Ovary (tissue), 9 donors: ENCODE data around the gene PLCB4. TPM values are rescaled to one million over a fixed set of nuclear protein-coding genes. Genes with fewer than 3 reads are reported as not detected.

Experiments
- DNase-seq, 5 donors: peaks; one replicate each; pipeline ENCODE4 v3.0.0-alpha.2; 2019 to 2020
- H3K27ac ChIP-seq, 2 donors: fragments of 200-600 bp; one replicate each; pipeline versions ENCODE4 v1.5.1 to v1.8.0; 2019 to 2022
- H3K27me3 ChIP-seq: fragments of 200-600 bp; one replicate; pipeline ENCODE4 v1.8.0; 2022
- H3K36me3 ChIP-seq: fragments of 200-600 bp; sonication (generic); one replicate; pipeline ENCODE4 v1.5.1; 2019
- H3K4me1 ChIP-seq: one replicate; pipeline ENCODE4 v1.8.1; 2013; ENCODE audit warnings: mild to moderate bottlenecking, moderate library complexity; ENCODE audit not compliant: insufficient read depth
- H3K4me3 ChIP-seq: fragments of 200-600 bp; sonication (generic); one replicate; pipeline ENCODE4 v1.5.1; 2017
- H3K9me3 ChIP-seq, 2 donors: fragments of 200-600 bp in 1 of 2; sonication (generic) in 1 of 2; one replicate each; pipeline versions ENCODE4 v1.5.1 to v1.8.1; 2013 to 2019; ENCODE audit warnings: mild to moderate bottlenecking in 1 of 2, moderate library complexity in 1 of 2
- EP300 ChIP-seq: sonication (generic); formaldehyde crosslinking; IDR thresholded peaks from one replicate; pipeline ENCODE4 v1.6.1; 2017; ENCODE audit warnings: antibody characterized with exemption
- POLR2A ChIP-seq: fragments of 450-650 bp; IDR thresholded peaks from one replicate; pipeline ENCODE4 v1.6.1; 2017; ENCODE audit warnings: antibody characterized with exemption, mild to moderate bottlenecking, moderate library complexity
- WGBS, 3 donors: extraction: QIAGEN DNeasy Blood & Tissue Kit in 1 of 3; methylation state at CpG; one replicate each; pipeline versions ENCODE4 v1.1.5 to v1.1.7; 2013 to 2017; 5-methylcytosine and 5-hydroxymethylcytosine counted together
- intact Hi-C, 4 donors: fragments of 100-400 bp; cut with DNase I; formaldehyde crosslinking; loops; one replicate each; pipeline versions ENCODE4 v1.11.0 to v1.15.1; 2022 to 2023
- polyA plus RNA-seq, 2 donors: library from polyadenylated mRNA; stranded (reverse); fragments of 200-250 nt in 1 of 2; fragments of 350-450 nt in 1 of 2; fragmentation: Illumina TruSeq in 1 of 2; extraction: RNeasy Lipid Tissue Mini Kit (QIAGEN cat#74804) in 1 of 2; gene quantifications; one replicate each; pipeline ENCODE4 v1.2.3, GENCODE V29; 2013 to 2014
- total RNA-seq, 7 donors: library from RNA; depleted of rRNA in 2 of 7; stranded (reverse); fragments of >200 nt in 2 of 7; fragmentation: NEBNext Ultra II Directional in 3 of 7; extraction: Animal tissue kit (Norgen Biotek cat#: 25700) in 3 of 7; gene quantifications; one replicate each; pipeline versions ENCODE4 v1.1.0 to v1.2.4, GENCODE V29; 2016 to 2023
- TF ChIP-seq, protein P1 (sequence below), 3 donors: fragments of 450-650 bp in 2 of 3; fragments of 200-600 bp in 1 of 3; IDR thresholded peaks; one replicate each; pipeline versions ENCODE4 v1.5.1 to v1.8.0; 2016 to 2022; ENCODE audit warnings: antibody characterized with exemption in 3 of 3, mild to moderate bottlenecking in 1 of 3
- donor health status: DM: no; HTN: no; CAD: no; lungs with moderate emphysema.
- donor health status: DM: no; HTN: no; CAD: no.
- donor health status: Bipolar disorder and iron deficiency.
- donor health status: DM: yes; HTN: yes; CAD: no.
- donor health status: DM: no; HTN: no; CAD: no.
- donor health status: DM: yes; HTN: yes; CAD: no.

The PLCB4 gene
- total and polyA plus RNA-seq, 9 donors, result 2.8 to 11.8 (median 5.6) TPM

DNA sequence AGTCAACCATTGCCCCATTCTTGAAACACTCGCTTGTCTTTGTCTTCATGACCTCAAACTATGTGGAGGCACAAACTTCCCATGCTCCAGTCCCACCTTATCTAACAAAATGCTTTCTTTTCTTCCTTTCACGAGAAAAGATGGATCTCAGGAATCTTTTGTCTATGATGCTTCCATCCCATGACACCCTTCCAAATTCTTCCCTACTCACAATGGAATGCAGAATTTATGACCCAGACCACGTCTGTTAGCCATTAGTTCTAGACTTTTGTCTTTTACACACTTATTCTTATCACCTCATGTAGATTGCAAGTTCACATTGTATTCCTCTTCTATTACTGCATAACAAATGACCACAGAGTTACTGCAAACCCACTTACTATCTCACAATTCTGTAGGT lies 421.3 kb downstream of the PLCB4 start:
- no peak for DNase-seq
- no peak overlapping the region for H3K27ac ChIP-seq
- intact Hi-C loops, result no loop called here
- no peaks in the 10 kb centered on the region for H3K9me3 ChIP-seq
- H3K4me1 ChIP-seq, result no peaks in the 10 kb centered on the region
- H3K27me3 ChIP-seq, result no peaks in the 10 kb centered on the region
- TF ChIP-seq, protein P1, sequence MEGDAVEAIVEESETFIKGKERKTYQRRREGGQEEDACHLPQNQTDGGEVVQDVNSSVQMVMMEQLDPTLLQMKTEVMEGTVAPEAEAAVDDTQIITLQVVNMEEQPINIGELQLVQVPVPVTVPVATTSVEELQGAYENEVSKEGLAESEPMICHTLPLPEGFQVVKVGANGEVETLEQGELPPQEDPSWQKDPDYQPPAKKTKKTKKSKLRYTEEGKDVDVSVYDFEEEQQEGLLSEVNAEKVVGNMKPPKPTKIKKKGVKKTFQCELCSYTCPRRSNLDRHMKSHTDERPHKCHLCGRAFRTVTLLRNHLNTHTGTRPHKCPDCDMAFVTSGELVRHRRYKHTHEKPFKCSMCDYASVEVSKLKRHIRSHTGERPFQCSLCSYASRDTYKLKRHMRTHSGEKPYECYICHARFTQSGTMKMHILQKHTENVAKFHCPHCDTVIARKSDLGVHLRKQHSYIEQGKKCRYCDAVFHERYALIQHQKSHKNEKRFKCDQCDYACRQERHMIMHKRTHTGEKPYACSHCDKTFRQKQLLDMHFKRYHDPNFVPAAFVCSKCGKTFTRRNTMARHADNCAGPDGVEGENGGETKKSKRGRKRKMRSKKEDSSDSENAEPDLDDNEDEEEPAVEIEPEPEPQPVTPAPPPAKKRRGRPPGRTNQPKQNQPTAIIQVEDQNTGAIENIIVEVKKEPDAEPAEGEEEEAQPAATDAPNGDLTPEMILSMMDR (IDR thresholded peaks at IDR 0.05), result no peak
- TF ChIP-seq POLR2A, result no peak
- no peak for TF ChIP-seq EP300
- H3K4me3 ChIP-seq, result no peak overlapping the region
- WGBS, 3 donors, result 59 to 80% (median 75%) methylated on average over 3 of the region's 3 CpGs
- H3K36me3 ChIP-seq, result no peaks in the 10 kb centered on the region

DNA sequence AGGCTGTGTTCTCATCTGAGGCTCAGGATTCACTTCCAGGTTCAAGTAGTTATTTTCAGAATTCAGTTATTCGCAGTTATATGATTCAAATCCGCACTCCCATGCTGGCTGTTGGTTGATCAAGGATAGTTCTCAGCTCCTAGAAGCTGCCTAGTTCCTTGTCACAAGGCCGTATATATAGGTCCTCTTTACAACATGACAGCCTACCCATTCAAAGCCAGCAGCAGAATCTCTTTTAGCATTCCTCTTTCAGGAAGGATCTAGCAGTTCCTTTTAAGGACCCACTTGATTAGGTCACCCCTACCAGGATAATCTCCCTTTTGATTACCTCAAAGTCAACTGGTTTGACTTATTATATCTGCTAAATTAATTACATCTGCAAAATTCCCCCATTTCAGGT lies 421.7 kb downstream of the PLCB4 start:
- Histone ChIP-seq H3K27me3 (no peaks in the 10 kb centered on the region), H3K4me1 (peaks cover 1% of the 10 kb centered on the region), H3K4me3 (no peak overlapping the region), H3K27ac (no peak overlapping the region), H3K36me3 (no peaks in the 10 kb centered on the region), H3K9me3 (no peaks in the 10 kb centered on the region)
- TF ChIP-seq, protein P1 (IDR thresholded peaks at IDR 0.05), result no peak
- TF ChIP-seq POLR2A (no peak), EP300 (no peak)
- no peak for DNase-seq
- WGBS, 3 donors, result 95 to 98% (median 98%) methylated on average over 3 of the region's 3 CpGs
- intact Hi-C loops, result no loop called here

DNA sequence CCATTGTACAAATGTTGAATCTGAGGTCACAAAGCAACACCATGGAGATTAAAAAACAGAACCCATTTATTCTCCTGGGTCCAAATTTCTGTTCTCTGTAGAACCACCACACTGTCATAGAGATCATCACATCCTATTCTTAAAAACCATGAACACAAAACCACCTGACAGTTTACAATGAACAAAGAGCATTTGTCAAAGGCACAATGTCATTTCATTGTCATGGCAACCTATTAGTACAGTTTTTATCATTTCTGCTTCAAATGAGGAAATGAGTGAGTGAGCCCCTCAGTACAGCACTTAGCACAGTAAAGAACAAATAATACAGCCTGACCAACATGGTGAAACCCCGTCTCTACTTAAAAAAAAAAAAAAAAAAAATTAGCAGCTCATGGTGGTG lies 422.4 kb downstream of the PLCB4 start:
- no peak overlapping the region for H3K27ac ChIP-seq
- H3K4me3 ChIP-seq, result no peak overlapping the region
- intact Hi-C loops, result no loop called here
- H3K9me3 ChIP-seq, result no peaks in the 10 kb centered on the region
- TF ChIP-seq, protein P1 (IDR thresholded peaks at IDR 0.05), result no peak
- TF ChIP-seq POLR2A (no peak), EP300 (no peak)
- DNase-seq, result no peak
- peaks cover 2% of the 10 kb centered on the region for H3K4me1 ChIP-seq
- H3K27me3 ChIP-seq, result no peaks in the 10 kb centered on the region
- 72 to 95% (median 93%) methylated on average over 1 of the region's 1 CpG for WGBS, 3 donors
- no peaks in the 10 kb centered on the region for H3K36me3 ChIP-seq

DNA sequence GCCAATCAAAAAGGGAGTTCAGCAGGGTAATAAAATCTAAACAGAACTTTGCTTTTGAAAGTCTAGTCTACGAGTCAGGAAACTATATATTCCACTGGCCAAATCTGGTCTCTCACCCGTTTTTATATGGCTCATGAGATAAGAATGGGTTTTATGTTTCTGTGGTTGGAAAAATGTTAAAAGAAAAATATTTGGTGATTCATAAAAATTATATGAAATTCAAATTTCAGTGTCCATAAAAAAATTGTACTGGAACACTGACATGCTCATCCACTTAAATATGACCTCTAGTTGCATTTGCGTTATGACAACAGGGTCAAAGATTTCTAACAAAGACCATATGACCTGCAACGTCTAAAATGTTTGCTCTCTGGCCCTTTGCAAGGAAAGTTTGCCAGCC lies 423.2 kb downstream of the PLCB4 start:
- Histone ChIP-seq H3K9me3 (no peaks in the 10 kb centered on the region), H3K27ac (no peak overlapping the region), H3K4me3 (no peak overlapping the region), H3K4me1 (peaks cover 2% of the 10 kb centered on the region), H3K36me3 (no peaks in the 10 kb centered on the region), H3K27me3 (no peaks in the 10 kb centered on the region)
- 59 to 66% (median 60%) methylated on average over 4 of the region's 4 CpGs for WGBS, 3 donors
- no peak for DNase-seq
- intact Hi-C loops, result no loop called here
- TF ChIP-seq POLR2A, result no peak
- no peak for TF ChIP-seq EP300
- TF ChIP-seq, protein P1 (IDR thresholded peaks at IDR 0.05), result no peak

DNA sequence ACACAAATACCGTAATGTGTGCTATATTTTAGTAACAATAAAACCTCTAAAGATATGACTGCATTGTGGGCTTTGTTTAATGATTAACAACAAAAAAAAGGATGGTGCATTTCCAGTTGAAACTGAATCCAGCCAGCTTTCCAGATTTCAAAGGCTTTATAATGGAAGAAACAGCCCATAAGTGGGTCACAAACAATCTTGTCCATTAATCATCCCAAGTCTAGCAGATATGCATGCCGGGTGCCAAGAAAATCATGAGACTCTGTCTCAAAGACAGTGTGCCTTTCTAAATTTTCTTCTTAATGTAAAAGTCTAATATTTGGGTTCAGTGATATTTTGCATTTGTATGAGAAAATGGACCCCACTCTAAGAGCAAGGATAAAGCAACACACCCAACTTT lies 424.9 kb downstream of the PLCB4 start:
- H3K4me3 ChIP-seq, result no peak overlapping the region
- no peaks in the 10 kb centered on the region for H3K9me3 ChIP-seq
- peaks cover 2% of the 10 kb centered on the region for H3K4me1 ChIP-seq
- H3K36me3 ChIP-seq, result no peaks in the 10 kb centered on the region
- 41 to 64% (median 45%) methylated on average over 2 of the region's 2 CpGs for WGBS, 3 donors
- intact Hi-C loops, result no loop called here
- no peak overlapping the region for H3K27ac ChIP-seq
- no peaks in the 10 kb centered on the region for H3K27me3 ChIP-seq
- TF ChIP-seq POLR2A, result no peak
- TF ChIP-seq, protein P1 (IDR thresholded peaks at IDR 0.05), result no peak
- no peak for TF ChIP-seq EP300
- DNase-seq, result no peak
